HEK293 (cell line): ENCODE results near the gene USP37.

Experiments used
- CTCF ChIA-PET: fragments of 350-600 bp; formaldehyde crosslinking; extraction: SDS; loops from one replicate; lab custom pipeline; 2021; ENCODE audit warnings: antibody characterized with exemption; lab: Yijun Ruan, JAX
- POLR2A ChIA-PET: fragments of 300-600 bp; formaldehyde crosslinking; extraction: SDS; loops from one replicate; lab custom pipeline; 2020; ENCODE audit warnings: antibody characterized with exemption, inconsistent platforms; lab: Yijun Ruan, JAX
- H3K27ac ChIP-seq: fragments of 200-500 bp; sonication (Bioruptor generic); 2 replicates; pipeline ENCODE4 v1.5.1; 2014; ENCODE audit warnings: low read depth, low read length, control low read depth, inconsistent platforms; ENCODE audit errors: extremely low read depth
- H3K36me3 ChIP-seq, 2 experiments: fragments of 200-500 bp in 1 of 2; sonication (Bioruptor generic) in 1 of 2; 1 replicate in 1 of 2; 2 replicates in 1 of 2; pipeline ENCODE4 v1.5.1; 2014 to 2017; ENCODE audit warnings: inconsistent platforms in 2 of 2, low read length in 2 of 2; ENCODE audit not compliant: control insufficient read depth in 2 of 2, insufficient read depth in 1 of 2
- H3K4me1 ChIP-seq: fragments of 200-500 bp; sonication (Bioruptor generic); 2 replicates; pipeline ENCODE4 v1.5.1; 2014; ENCODE audit warnings: mild to moderate bottlenecking, low read length, inconsistent platforms; ENCODE audit not compliant: control insufficient read depth, insufficient read depth
- H3K4me3 ChIP-seq: 2 replicates; pipeline ENCODE4 v1.5.1; 2011; ENCODE audit warnings: low read depth, mild to moderate bottlenecking, control low read depth, low read length, moderate library complexity
- H3K9me3 ChIP-seq: fragments of 200-500 bp; sonication (Bioruptor generic); 2 replicates; pipeline ENCODE4 v1.5.1; 2014; ENCODE audit warnings: low read depth, low read length, inconsistent platforms; ENCODE audit not compliant: control insufficient read depth, insufficient read depth
- AEBP2 ChIP-seq: fragments of 450-650 bp; formaldehyde crosslinking; IDR thresholded peaks from 2 replicates; pipeline ENCODE4 v1.5.1; 2016; ENCODE audit warnings: missing biosample characterization, missing genetic modification characterization, borderline replicate concordance
- BCL11B ChIP-seq: fragments of 450-650 bp; formaldehyde crosslinking; IDR thresholded peaks from 2 replicates; pipeline ENCODE4 v1.5.1; 2016; ENCODE audit warnings: low read depth, missing biosample characterization, missing genetic modification characterization
- GLI2 ChIP-seq: fragments of 450-650 bp; formaldehyde crosslinking; IDR thresholded peaks from 2 replicates; pipeline ENCODE4; 2017; ENCODE audit warnings: missing biosample characterization, missing genetic modification characterization, low read depth, borderline replicate concordance
- MZF1 ChIP-seq: fragments of 450-650 bp; formaldehyde crosslinking; IDR thresholded peaks from 2 replicates; pipeline ENCODE4 v1.5.1; 2017; ENCODE audit warnings: missing biosample characterization, missing genetic modification characterization, borderline replicate concordance
- PRDM1 ChIP-seq: fragments of 450-650 bp; formaldehyde crosslinking; IDR thresholded peaks from 2 replicates; pipeline ENCODE4; 2016; ENCODE audit warnings: missing biosample characterization, missing genetic modification characterization
- REPIN1 ChIP-seq: fragments of 450-650 bp; formaldehyde crosslinking; IDR thresholded peaks from 2 replicates; pipeline ENCODE4 v1.5.1; 2017; ENCODE audit warnings: missing biosample characterization, missing genetic modification characterization, low read depth
- SETDB1 ChIP-seq: IDR thresholded peaks from one replicate; pipeline ENCODE4 v1.6.1; 2017; ENCODE audit warnings: mild to moderate bottlenecking, low read length, moderate library complexity, mixed read lengths; ENCODE audit not compliant: insufficient read length
- ZBTB8A ChIP-seq: fragments of 450-650 bp; formaldehyde crosslinking; IDR thresholded peaks from 2 replicates; pipeline ENCODE4 v1.5.1; 2016; ENCODE audit warnings: missing biosample characterization, missing genetic modification characterization
- ZFHX2 ChIP-seq: fragments of 450-650 bp; formaldehyde crosslinking; conservative IDR thresholded peaks from 2 replicates; pipeline ENCODE4 v1.5.1; 2016; ENCODE audit warnings: missing biosample characterization, missing genetic modification characterization
- ZFP3 ChIP-seq: fragments of 450-650 bp; formaldehyde crosslinking; IDR thresholded peaks from 2 replicates; pipeline ENCODE4 v1.5.1; 2016; ENCODE audit warnings: low read depth, missing biosample characterization, missing genetic modification characterization
- ZNF114 ChIP-seq: fragments of 450-650 bp; formaldehyde crosslinking; IDR thresholded peaks from 2 replicates; pipeline ENCODE4 v1.5.0; 2017; ENCODE audit warnings: missing biosample characterization, missing genetic modification characterization
- ZNF140 ChIP-seq: fragments of 450-650 bp; formaldehyde crosslinking; IDR thresholded peaks from 2 replicates; pipeline ENCODE4 v1.5.1; 2016; ENCODE audit warnings: missing biosample characterization, missing genetic modification characterization
- ZNF169 ChIP-seq: fragments of 450-650 bp; formaldehyde crosslinking; IDR thresholded peaks from 2 replicates; pipeline ENCODE4 v1.5.1; 2016; ENCODE audit warnings: missing biosample characterization, missing genetic modification characterization
- ZNF174 ChIP-seq: fragments of 450-650 bp; formaldehyde crosslinking; IDR thresholded peaks from 2 replicates; pipeline ENCODE4 v1.5.0; 2017; ENCODE audit warnings: missing biosample characterization, mild to moderate bottlenecking, missing genetic modification characterization
- ZNF211 ChIP-seq: fragments of 450-650 bp; formaldehyde crosslinking; IDR thresholded peaks from 2 replicates; pipeline ENCODE4 v1.5.1; 2016; ENCODE audit warnings: low read depth, missing biosample characterization, missing genetic modification characterization
- ZNF239 ChIP-seq: fragments of 450-650 bp; formaldehyde crosslinking; IDR thresholded peaks from 2 replicates; pipeline ENCODE4 v1.5.1; 2016; ENCODE audit warnings: missing biosample characterization, missing genetic modification characterization
- ZNF274 ChIP-seq, 2 experiments: fragments of 200-500 bp in 1 of 2; fragments of 450-650 bp in 1 of 2; sonication (Bioruptor generic) in 1 of 2; formaldehyde crosslinking in 1 of 2; IDR thresholded peaks; 2 replicates each; pipeline versions ENCODE4 v1.5.1 to v1.6.1; 2014 to 2016; ENCODE audit warnings: borderline replicate concordance in 1 of 2, inconsistent platforms in 1 of 2, low read length in 1 of 2, missing biosample characterization in 1 of 2, missing genetic modification characterization in 1 of 2
- ZNF280C ChIP-seq: fragments of 450-650 bp; formaldehyde crosslinking; IDR thresholded peaks from 2 replicates; pipeline ENCODE4 v1.5.1; 2016; ENCODE audit warnings: missing biosample characterization, missing genetic modification characterization
- ZNF324 ChIP-seq: fragments of 450-650 bp; formaldehyde crosslinking; IDR thresholded peaks from 2 replicates; pipeline ENCODE4 v1.5.1; 2016; ENCODE audit warnings: missing biosample characterization, missing genetic modification characterization
- ZNF560 ChIP-seq: fragments of 450-650 bp; formaldehyde crosslinking; IDR thresholded peaks from 2 replicates; pipeline ENCODE4 v1.5.1; 2017; ENCODE audit warnings: missing biosample characterization, missing genetic modification characterization, borderline replicate concordance
- ZNF624 ChIP-seq: fragments of 450-650 bp; formaldehyde crosslinking; IDR thresholded peaks from 2 replicates; pipeline ENCODE4 v1.5.1; 2017; ENCODE audit warnings: missing biosample characterization, missing genetic modification characterization
- ZNF792 ChIP-seq: fragments of 450-650 bp; formaldehyde crosslinking; IDR thresholded peaks from 2 replicates; pipeline ENCODE4 v1.5.1; 2016; ENCODE audit warnings: missing biosample characterization, missing genetic modification characterization
- ZSCAN16 ChIP-seq: fragments of 450-650 bp; formaldehyde crosslinking; IDR thresholded peaks from 2 replicates; pipeline ENCODE4 v1.5.1; 2016; ENCODE audit warnings: missing biosample characterization, missing genetic modification characterization
- TF ChIP-seq, protein P1 (sequence below): fragments of 450-650 bp; formaldehyde crosslinking; IDR thresholded peaks from 2 replicates; pipeline ENCODE4 v1.5.0; 2017; ENCODE audit warnings: missing biosample characterization, missing genetic modification characterization, borderline replicate concordance
- TF ChIP-seq, protein P2 (sequence below): fragments of 450-650 bp; formaldehyde crosslinking; IDR thresholded peaks from 2 replicates; pipeline ENCODE4 v1.5.1; 2016; ENCODE audit warnings: missing biosample characterization, missing genetic modification characterization

USP37 gene

GRCh38 chr2:218500501-218501060 is 67.6 kb downstream of the USP37 start:
- no peaks in the 10 kb centered on the region for H3K9me3 ChIP-seq
- no peak for TF ChIP-seq ZNF560 (tag by site-specific recombination)
- no peak for TF ChIP-seq REPIN1 (tag by site-specific recombination)
- TF ChIP-seq SETDB1, result no peak
- TF ChIP-seq ZNF169, result no peak
- TF ChIP-seq GLI2 (tag by site-specific recombination), result no peak
- TF ChIP-seq, protein P1, sequence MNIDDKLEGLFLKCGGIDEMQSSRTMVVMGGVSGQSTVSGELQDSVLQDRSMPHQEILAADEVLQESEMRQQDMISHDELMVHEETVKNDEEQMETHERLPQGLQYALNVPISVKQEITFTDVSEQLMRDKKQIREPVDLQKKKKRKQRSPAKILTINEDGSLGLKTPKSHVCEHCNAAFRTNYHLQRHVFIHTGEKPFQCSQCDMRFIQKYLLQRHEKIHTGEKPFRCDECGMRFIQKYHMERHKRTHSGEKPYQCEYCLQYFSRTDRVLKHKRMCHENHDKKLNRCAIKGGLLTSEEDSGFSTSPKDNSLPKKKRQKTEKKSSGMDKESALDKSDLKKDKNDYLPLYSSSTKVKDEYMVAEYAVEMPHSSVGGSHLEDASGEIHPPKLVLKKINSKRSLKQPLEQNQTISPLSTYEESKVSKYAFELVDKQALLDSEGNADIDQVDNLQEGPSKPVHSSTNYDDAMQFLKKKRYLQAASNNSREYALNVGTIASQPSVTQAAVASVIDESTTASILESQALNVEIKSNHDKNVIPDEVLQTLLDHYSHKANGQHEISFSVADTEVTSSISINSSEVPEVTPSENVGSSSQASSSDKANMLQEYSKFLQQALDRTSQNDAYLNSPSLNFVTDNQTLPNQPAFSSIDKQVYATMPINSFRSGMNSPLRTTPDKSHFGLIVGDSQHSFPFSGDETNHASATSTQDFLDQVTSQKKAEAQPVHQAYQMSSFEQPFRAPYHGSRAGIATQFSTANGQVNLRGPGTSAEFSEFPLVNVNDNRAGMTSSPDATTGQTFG (tag by site-specific recombination), result no peak
- TF ChIP-seq ZNF792 (tag by site-specific recombination), result no peak
- no peak for TF ChIP-seq ZNF211 (tag by site-specific recombination)
- no peak for TF ChIP-seq ZFHX2 (tag by site-specific recombination)
- no peak for TF ChIP-seq PRDM1 (tag by site-specific recombination)
- TF ChIP-seq ZNF280C (tag by site-specific recombination), result no peak
- no peak for TF ChIP-seq ZSCAN16 (tag by site-specific recombination)
- no peak for TF ChIP-seq ZBTB8A (tag by site-specific recombination)
- TF ChIP-seq AEBP2 (tag by site-specific recombination), result no peak
- TF ChIP-seq ZNF114 (tag by site-specific recombination), result no peak
- no peak for TF ChIP-seq ZNF274 (IDR thresholded peaks at IDR 0.05; ENCODE audit: low read length)
- no peak for TF ChIP-seq ZNF274 (tag by site-specific recombination; IDR thresholded peaks at IDR 0.05; ENCODE audit: borderline replicate concordance)
- TF ChIP-seq ZNF239, result no peak
- TF ChIP-seq, all 188 proteins: peak for 0
- Histone ChIP-seq H3K4me1 (no peaks in the 10 kb centered on the region), H3K36me3 (peaks cover 39 to 60% of the 10 kb centered on the region in 2 experiments), H3K27ac (no peak overlapping the region), H3K4me3 (no peak overlapping the region)
- CTCF ChIA-PET, result no interaction called here
- POLR2A ChIA-PET, result no interaction called here

GRCh38 chr2:218485986-218486667 is 82.0 kb downstream of the USP37 start:
- Histone ChIP-seq H3K9me3 (no peaks in the 10 kb centered on the region), H3K27ac (no peak overlapping the region), H3K4me1 (no peaks in the 10 kb centered on the region), H3K36me3 (peaks cover 67 to 87% of the 10 kb centered on the region in 2 experiments), H3K4me3 (no peak overlapping the region)
- ChIA-PET CTCF (no interaction called here), POLR2A (no interaction called here)
- TF ChIP-seq ZNF140 (tag by site-specific recombination) (no peak), ZFP3 (tag by site-specific recombination) (no peak), ZNF174 (tag by site-specific recombination) (no peak), BCL11B (no peak), ZNF324 (tag by site-specific recombination) (no peak), ZNF624 (tag by site-specific recombination) (no peak), MZF1 (tag by site-specific recombination) (no peak), ZSCAN16 (tag by site-specific recombination) (no peak)
- TF ChIP-seq, protein P2, sequence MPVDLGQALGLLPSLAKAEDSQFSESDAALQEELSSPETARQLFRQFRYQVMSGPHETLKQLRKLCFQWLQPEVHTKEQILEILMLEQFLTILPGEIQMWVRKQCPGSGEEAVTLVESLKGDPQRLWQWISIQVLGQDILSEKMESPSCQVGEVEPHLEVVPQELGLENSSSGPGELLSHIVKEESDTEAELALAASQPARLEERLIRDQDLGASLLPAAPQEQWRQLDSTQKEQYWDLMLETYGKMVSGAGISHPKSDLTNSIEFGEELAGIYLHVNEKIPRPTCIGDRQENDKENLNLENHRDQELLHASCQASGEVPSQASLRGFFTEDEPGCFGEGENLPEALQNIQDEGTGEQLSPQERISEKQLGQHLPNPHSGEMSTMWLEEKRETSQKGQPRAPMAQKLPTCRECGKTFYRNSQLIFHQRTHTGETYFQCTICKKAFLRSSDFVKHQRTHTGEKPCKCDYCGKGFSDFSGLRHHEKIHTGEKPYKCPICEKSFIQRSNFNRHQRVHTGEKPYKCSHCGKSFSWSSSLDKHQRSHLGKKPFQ (tag by site-specific recombination), result no peak
